HG03342 (cell line): Measurements from ENCODE around the gene NUDT3.
"Not testable (repeated sequence)": the region's sequence is repeated elsewhere in the genome, so short reads cannot be mapped to it uniquely, and the experiment has no call there.

Experiments used
- ATAC-seq: cut with Tn5 transposase; IDR thresholded peaks from one replicate; pipeline ENCODE4 v1.9.1; 2021; ENCODE audit warnings: mild to moderate bottlenecking, moderate library complexity; ENCODE audit not compliant: unreplicated experiment

The NUDT3 gene

DNA sequence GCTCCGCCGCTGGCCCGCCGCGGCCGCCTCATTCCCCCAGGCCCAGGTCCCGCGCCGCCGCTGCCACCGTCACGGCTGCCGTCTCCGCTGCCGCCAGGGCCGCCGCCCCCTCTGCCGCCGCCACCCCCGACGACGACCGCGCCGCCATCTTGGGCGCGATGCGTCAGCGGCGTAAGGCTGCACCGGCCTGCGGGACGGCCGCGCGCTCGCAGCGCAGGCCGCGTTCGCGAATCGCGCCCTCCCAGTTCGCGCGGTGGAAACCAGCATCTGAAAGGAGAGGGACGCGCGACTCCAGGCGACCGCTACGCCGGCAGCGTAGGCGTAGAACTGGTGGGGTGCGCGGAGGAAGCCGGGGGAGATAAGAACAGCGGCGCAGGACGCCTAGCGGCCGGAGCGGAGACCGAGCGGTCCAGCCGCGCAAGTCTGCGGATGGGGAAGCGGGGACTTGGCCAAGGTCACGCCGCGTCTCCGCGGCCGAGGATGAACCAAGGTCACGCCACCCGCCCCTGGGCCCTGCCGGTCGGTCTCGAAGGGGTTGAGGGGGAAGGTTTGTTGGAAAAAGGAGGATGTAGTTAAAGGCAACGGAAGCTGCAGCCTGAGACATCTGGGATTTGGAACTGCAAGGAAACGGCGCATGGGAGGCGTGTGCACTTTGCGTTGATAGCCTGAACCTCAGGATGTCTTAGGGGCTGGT, at the start of gene NUDT3:
TSS of gene NUDT3 (minus strand) at position 173 of the 694 bp plus-strand sequence. CDS start 307 bp downstream, outside the sequence.
- ATAC-seq = peak; percentile 84

DNA sequence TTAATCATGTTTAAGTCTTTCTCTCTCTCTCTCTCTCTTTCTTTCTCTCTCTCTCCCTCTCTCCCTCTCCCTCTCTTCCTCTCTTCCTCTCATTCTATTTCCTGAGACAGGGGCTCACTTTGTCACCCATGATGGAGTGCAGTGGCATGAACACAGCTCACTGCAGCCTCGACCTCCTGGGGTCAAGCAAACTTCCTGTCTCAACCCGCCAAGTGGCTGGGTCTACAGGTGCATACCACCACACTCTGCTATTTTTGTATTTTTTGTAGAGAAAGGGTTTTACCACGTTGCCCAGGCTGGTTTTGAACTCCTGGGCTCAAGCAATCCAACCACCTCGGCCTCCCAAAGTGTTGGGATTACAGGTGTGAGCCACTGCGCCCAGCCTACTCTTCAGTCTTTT, 49.1 kb upstream of the NUDT3 start:
- ATAC-seq = no peak

DNA sequence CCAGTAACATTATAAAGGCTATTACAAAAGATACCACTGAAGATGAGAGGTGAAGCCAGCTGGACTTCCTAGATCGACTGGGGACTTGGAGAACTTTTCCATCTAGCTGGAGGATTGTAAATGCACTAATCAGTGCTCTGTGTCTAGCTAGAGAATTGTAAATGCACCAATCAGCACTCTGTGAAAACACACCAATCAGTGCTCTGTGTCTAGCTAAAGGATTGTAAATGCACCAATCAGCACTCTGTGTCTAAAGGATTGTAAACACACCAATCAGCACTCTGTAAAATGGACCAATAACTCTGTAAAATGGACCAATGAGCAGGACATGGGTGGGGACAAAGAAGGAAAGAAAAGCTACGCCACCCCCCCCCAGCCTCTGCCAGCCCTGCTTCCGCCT, 47.0 kb upstream of the NUDT3 start:
- ATAC-seq = no peak

GRCh38 chr6:34438705-34439104, 46.2 kb upstream of the NUDT3 start:
- no peak for ATAC-seq

DNA sequence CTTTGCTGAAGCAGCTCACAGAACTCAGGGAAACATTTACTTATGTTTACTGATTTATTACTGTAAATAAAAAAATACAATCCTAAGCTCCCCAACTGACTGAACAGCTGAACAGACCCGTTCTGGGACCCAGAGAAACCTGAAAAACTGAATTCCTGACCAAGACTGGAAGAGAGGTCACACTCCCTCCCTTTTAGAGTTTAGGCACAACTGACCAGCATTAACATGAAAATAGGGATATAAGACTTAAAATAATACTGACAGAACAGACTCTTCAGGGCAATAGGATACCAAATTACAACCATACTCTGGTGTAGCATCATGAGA, 45.1 kb upstream of the NUDT3 start:
- no peak for ATAC-seq

GRCh38 chr6:34436803-34437643, 44.6 kb upstream of the NUDT3 start:
- ATAC-seq = no peak

DNA sequence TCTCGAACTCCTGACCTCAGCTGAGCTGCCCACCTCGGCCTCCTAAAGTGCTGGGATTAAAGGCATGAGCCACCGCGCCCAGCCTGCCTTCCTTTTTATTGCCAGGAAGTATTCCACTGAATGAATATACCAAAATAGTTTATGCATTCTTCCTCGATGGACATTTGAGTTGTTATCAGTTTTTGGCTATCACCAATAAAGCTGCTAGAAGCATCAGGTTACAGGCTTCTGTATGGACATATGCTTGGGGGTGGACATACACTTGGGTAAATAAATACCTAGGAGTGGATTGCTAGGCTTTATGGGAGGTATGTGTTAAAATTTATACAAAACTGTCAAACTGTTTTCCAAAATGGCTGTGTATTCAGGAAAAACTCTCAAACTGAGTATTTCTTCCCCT, 43.4 kb upstream of the NUDT3 start:
- ATAC-seq = no peak

DNA sequence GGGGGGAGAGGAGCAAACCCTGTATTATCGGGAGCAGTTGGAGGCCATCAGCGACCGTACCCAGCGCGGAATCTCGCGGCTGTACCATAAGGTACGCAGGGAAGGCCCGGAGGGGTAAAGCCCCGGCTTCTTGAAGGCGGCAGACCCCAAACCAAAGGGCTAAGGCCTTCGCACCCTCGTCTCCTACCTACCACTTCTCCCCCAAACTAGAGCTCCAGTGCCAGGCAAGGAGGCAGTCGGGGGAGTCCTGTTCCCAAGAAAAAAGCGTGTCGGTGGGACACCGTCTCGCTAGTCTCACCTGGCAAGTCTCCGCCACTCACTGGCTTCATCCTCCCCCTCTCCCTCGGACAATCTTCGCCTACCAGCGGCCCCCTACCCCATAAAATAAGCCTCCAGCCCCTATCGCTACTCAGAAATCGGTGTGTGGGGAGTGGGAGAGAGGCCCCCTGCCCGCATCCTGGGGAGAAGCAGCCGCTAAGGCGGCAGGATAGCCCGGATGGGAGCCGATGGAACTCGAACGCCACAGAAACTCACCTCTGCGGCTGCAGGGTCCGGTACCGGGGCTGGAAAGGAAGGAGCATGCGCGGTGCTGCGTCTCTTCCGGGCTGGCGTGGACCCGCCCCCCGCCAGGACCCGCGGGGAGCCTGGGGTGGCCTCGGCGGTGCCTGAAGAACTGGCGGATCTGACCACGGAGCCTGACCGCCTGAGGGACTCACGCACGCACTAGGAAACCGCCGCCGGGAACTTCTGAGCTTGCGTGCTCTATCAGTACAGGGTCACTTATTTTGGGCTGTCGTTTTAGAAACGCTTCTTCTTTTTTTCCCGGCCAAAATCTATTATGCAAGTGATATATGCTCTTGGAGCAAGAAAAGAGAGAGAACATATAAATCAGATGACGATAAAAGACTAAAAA, 33.3 kb upstream of the NUDT3 start, which contains the start of gene RPS10:
TSS of gene RPS10 (minus strand) at position 572 of the 913 bp plus-strand sequence. CDS start 848 bp downstream, outside the sequence.
- peak; percentile 84 for ATAC-seq

GRCh38 chr6:34425132-34425497, 32.6 kb upstream of the NUDT3 start:
- ATAC-seq = peak; percentile 18

DNA sequence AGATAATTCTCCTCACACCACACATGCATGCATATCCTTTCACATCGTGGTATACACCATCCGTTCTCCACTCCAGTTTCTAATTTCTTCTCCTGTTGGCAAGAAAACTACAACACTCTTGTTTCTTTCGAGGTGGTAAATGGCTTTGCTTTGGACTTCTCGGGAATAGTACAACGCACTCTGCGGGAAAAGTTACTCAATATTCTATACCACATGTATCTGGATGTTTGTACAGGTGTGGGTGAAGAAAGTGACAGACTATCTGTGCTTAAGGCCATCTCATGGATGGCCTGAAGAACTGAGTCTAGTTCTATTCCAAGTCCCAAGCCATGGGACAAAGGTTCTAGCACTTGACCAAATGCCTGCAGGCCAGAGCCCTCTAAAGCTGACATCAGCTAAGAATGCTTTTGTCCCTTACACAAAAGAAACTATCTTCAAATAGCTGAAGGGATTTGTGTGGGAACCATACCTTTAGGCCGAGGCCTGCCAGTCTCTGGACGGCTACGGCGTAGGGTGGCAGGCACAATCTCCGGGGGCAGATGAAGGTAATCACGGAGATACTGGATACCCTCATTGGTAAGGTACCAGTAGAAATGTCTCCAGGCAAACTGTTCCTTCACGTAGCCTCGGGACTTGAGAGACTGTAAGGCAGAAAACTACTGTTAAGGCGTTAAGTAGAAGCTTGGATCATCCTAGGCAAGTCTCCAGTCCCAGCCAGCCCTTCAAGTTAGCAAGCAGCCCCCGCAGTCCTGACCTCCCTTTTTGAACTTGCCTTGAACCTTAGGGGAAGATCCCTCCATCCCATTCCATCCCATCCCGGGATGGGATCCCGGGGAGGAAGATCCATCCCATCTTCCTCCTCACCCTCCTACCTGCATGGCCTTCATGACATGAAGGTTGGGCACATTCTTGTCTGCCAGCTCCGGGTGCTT, 32.0 kb upstream of the NUDT3 start:
- no peak for ATAC-seq

- no peak for ATAC-seq
Observed at GRCh38 chr6:34423254-34423653, 30.8 kb upstream of the NUDT3 start.

DNA sequence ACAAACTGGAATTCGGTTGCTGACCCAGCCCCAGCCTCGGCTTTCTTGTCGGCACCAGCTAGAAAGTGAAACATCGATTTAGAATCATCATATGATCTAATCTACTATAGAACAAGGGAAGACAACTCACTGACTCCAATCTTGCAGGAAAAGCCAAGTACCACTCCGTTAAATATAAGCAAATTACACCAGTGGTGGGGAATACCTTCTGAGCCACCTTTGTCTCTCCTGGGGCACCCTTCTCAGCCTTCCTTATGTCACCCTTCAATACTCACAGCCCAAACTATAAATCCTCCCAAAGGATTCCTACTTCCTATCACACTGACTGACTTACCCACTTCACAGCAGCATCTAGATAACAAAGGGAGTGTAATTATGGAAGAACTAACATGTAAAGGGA, 25.9 kb upstream of the NUDT3 start:
- ATAC-seq = no peak

GRCh38 chr6:34416877-34417371, 24.5 kb upstream of the NUDT3 start:
- no peak for ATAC-seq

GRCh38 chr6:34414999-34415858, 22.8 kb upstream of the NUDT3 start:
- no peak for ATAC-seq

DNA sequence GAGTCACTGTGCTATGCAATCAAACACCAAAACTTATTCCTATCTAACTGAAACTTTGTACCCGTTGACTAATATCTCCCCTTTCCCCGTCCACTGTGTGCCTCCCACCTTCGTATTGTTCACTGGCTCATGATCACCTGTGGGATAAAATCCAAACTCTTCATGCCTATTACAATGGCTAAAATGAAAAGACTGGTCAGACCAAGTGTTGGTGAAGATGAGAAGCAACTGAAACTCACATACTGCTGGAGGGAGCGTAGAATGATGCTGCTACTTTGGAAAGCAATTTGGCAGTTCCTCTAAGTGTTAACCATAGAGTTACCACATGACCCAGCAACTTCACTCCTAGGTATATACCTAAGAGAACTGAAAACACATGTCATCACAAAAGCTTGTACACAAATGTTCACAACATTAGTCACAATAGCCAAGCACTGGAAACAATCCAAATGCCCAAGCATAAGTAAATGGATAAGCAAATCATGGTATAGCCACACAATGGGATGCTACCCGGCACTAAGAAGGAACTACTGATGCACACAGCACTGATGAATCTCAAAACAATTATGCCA, 20.3 kb upstream of the NUDT3 start:
- no peak for ATAC-seq

GRCh38 chr6:34412016-34412415, 19.5 kb upstream of the NUDT3 start:
- ATAC-seq = no peak

- not testable (repeated sequence) for ATAC-seq
Observed at GRCh38 chr6:34407915-34408314, 15.4 kb upstream of the NUDT3 start.

GRCh38 chr6:34396518-34396917, 4.0 kb upstream of the NUDT3 start:
- no peak for ATAC-seq

- ATAC-seq = no peak
Observed at GRCh38 chr6:34393966-34394305, 1.5 kb upstream of the NUDT3 start.
